ENCODE results near the gene ADH7. TPM values are rescaled to one million over a fixed set of nuclear protein-coding genes. Genes with fewer than 3 reads are reported as not detected.

ADH7 gene
- total RNA-seq = not detected in 2 replicates

GRCh38 chr4:99435154-99435553 lies at the start of gene ADH7:
Gene ADH7, minus strand, starts transcription at chr4:99435342. Its CDS starts 109 bp downstream, at chr4:99435233.

Other genes starting within 250 kb of the ADH7 start
- gene ADH6, start 216.1 kb downstream of the ADH7 start, total RNA-seq = not detected in 2 replicates
- not detected in 2 replicates for gene ADH1A, start 144.4 kb downstream of the ADH7 start, total RNA-seq
- 0.09 and 0.47 TPM in 2 replicates for gene ADH1B, start 113.9 kb downstream of the ADH7 start, total RNA-seq
- not detected in 2 replicates for gene ADH1C, start 82.6 kb downstream of the ADH7 start, total RNA-seq
- gene C4orf17, start 75.7 kb upstream of the ADH7 start, total RNA-seq = not detected in 2 replicates
- gene TRMT10A, start 128.7 kb upstream of the ADH7 start, total RNA-seq = 5.9 and 6.2 TPM in 2 replicates
- gene MTTP, start 139.5 kb upstream of the ADH7 start, total RNA-seq = 0.09 TPM in 1 of 2 replicates, not detected in the other
- gene C4orf54, start 222.5 kb upstream of the ADH7 start, total RNA-seq = not detected in 2 replicates